PC-9 (cell line): Measurements from ENCODE around the gene RNF43.

ENCODE experiments used
- EZH2 ChIP-seq: fragments of 200-600 bp; sonication (generic); IDR thresholded peaks from 2 replicates; pipeline ENCODE4 v1.8.0; 2017; ENCODE audit warnings: antibody characterized with exemption, low read depth
- TF ChIP-seq, protein P1 (sequence below): fragments of 200-600 bp; sonication (generic); conservative IDR thresholded peaks from 2 replicates; pipeline ENCODE4 v1.6.1; 2017; ENCODE audit warnings: mixed run types, antibody characterized with exemption, mild to moderate bottlenecking, moderate library complexity

DNA sequence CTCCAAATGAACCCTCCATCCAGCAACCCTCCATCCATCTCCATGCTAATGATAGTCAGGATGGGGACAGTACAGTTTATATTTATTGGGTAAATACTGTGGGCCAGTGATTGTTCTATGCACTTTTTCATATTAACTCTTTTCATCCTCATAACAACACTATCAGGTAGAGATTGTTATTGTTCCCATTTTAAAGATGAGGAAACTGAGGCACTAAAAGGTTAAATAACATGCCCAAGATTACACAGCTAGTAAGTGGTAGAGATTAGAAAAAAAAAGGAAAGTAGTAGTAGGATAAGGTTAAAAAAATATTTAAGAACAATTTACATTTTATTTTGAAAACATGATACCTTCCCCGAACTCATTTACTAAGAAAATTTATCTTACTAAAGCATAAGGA lies 43.4 kb downstream of the RNF43 start:
- TF ChIP-seq, protein P1, sequence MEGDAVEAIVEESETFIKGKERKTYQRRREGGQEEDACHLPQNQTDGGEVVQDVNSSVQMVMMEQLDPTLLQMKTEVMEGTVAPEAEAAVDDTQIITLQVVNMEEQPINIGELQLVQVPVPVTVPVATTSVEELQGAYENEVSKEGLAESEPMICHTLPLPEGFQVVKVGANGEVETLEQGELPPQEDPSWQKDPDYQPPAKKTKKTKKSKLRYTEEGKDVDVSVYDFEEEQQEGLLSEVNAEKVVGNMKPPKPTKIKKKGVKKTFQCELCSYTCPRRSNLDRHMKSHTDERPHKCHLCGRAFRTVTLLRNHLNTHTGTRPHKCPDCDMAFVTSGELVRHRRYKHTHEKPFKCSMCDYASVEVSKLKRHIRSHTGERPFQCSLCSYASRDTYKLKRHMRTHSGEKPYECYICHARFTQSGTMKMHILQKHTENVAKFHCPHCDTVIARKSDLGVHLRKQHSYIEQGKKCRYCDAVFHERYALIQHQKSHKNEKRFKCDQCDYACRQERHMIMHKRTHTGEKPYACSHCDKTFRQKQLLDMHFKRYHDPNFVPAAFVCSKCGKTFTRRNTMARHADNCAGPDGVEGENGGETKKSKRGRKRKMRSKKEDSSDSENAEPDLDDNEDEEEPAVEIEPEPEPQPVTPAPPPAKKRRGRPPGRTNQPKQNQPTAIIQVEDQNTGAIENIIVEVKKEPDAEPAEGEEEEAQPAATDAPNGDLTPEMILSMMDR = no peak
- no peak for TF ChIP-seq EZH2
